Fibroblast of pulmonary artery (primary cell): ENCODE measurements around the gene GLCCI1.

Source experiments
- DNase-seq: peaks from one replicate; pipeline ENCODE4 v3.0.0-alpha.2; 2010; ENCODE audit warnings: low read depth
- H3K4me3 ChIP-seq: replicated peaks from 2 replicates; pipeline ENCODE4 v1.5.1; 2011; ENCODE audit warnings: low read depth, mild to moderate bottlenecking, control low read depth, low read length, moderate library complexity
- CTCF ChIP-seq: IDR thresholded peaks from 2 replicates; pipeline ENCODE4 v1.5.1; 2011; ENCODE audit warnings: mild to moderate bottlenecking, control low read depth, low read length, inconsistent platforms; ENCODE audit errors: missing control alignments

The GLCCI1 gene

DNA sequence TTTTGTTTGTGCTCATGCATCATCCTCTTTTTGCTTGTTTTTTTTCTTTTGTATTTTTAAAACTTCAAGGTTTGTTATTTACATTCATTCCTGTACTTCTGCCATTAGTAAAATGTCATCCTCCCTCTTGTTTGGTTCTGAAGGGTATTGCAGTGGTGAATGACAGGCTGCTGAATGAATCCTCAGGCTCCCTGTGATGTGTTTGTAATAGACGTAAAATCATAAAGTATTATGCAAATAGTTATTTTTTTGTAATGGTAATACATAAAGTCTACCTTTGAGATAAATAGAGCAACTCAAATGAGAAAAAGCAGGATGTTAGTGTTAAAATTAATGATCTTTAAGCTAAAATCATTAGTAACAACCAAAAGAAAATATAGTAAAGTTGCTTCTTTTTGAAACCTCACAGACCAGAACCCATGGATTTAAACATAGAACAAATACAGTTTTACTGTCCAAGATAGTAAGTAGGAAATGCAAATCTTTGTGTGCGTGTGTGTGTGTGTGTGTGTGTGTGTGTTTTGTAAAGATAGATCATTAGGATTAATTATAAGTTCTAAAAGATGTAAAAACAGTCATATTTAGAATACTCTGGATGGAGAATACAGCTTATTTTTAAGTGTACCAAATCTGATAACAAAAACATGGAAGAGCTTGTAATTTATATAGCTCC, 4.5 kb downstream of the GLCCI1 start:
- no peak for TF ChIP-seq CTCF
- H3K4me3 ChIP-seq, result no peak overlapping the region
- DNase-seq, result no peak

GRCh38 chr7:7976677-7977076, 8.1 kb downstream of the GLCCI1 start:
- TF ChIP-seq CTCF, result no peak
- no peak overlapping the region for H3K4me3 ChIP-seq
- no peak for DNase-seq

- TF ChIP-seq CTCF, result no peak
- DNase-seq, result peak; percentile 28
- no peak overlapping the region for H3K4me3 ChIP-seq
Observed at GRCh38 chr7:7977774-7978173, 9.2 kb downstream of the GLCCI1 start.

DNA sequence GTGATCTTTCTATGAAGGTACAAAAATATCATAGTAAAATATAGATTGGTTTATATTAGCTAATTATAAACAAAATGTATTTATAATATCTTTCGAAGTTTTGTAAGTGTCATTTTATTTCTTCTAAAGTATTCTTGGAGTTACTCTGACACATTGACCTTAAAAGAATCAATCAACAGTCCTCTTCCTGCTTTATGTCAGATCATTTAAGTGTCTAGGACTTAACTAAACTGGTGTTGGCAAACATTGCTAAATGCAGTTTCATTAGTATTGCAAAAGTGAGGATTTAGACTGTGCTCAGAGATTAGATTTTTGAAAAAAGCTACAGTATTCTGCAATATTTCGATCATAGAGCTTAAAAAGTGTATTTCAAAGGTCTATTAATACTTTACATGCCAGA, 10.3 kb downstream of the GLCCI1 start:
- no peak for TF ChIP-seq CTCF
- no peak for DNase-seq
- H3K4me3 ChIP-seq, result no peak overlapping the region

GRCh38 chr7:7979558-7979957, 11.0 kb downstream of the GLCCI1 start:
- no peak for DNase-seq
- TF ChIP-seq CTCF, result no peak
- H3K4me3 ChIP-seq, result no peak overlapping the region

- no peak for TF ChIP-seq CTCF
- no peak for DNase-seq
- H3K4me3 ChIP-seq, result no peak overlapping the region
Observed at GRCh38 chr7:7980134-7980533, 11.5 kb downstream of the GLCCI1 start.

GRCh38 chr7:7982904-7983303, 14.3 kb downstream of the GLCCI1 start:
- H3K4me3 ChIP-seq, result no peak overlapping the region
- DNase-seq, result no peak
- no peak for TF ChIP-seq CTCF
